Muscle of back (tissue), 11 donors: ENCODE results near the gene SPEF1. TPM values are rescaled to one million over a fixed set of nuclear protein-coding genes. Genes with fewer than 3 reads are reported as not detected.
"Not testable (repeated sequence)": the region's sequence is repeated elsewhere in the genome, so short reads cannot be mapped to it uniquely, and the experiment has no call there.

Source experiments
- DNase-seq, 3 donors: peaks; one replicate each; pipeline versions ENCODE4 v3.0.0 to v3.0.0-alpha.2; 2013
- polyA plus RNA-seq, 10 donors: library from polyadenylated mRNA; unstranded; fragments of 120-200 nt; gene quantifications; one replicate each; pipeline ENCODE4 v1.2.1, GENCODE V29; 2013; ENCODE audit not compliant: insufficient read length in 10 of 10

The SPEF1 gene
- polyA plus RNA-seq, 10 donors = 0.08 to 0.29 TPM; not detected in 8

GRCh38 chr20:3811467-3812258 is 30.4 kb upstream of the SPEF1 start:
- peak; percentile 98 to 100 (median 99) for DNase-seq

DNA sequence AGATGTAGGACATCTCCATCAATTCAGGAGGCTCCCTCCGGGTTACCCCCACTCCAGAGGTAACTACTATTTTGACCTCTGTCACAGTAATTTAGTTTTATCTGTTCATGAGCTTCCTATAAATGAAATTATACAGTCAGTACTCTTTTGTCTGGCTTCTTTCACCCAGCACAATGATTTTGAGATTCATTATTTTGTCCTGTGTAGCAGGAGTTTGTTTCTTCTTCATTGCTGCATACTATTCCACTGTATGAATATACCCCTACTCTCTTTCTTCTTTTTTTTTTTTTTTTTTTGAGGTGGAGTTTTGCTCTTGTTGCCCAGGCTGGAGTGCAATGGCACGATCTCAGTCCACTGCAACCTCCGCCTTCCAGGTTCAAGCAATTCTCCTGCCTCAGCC is 27.3 kb upstream of the SPEF1 start:
- no peak for DNase-seq

DNA sequence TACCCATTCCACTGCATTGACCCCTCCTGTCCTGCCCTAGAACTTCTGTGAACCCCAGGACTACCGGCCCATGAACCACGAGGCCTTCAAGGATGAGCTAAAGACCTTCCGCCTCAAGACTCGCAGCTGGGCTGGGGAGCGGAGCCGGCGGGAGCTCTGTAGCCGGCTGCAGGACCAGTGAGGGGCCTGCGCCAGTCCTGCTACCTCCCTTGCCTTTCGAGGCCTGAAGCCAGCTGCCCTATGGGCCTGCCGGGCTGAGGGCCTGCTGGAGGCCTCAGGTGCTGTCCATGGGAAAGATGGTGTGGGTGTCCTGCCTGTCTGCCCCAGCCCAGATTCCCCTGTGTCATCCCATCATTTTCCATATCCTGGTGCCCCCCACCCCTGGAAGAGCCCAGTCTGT is 23.5 kb upstream of the SPEF1 start:
- DNase-seq = no peak

DNA sequence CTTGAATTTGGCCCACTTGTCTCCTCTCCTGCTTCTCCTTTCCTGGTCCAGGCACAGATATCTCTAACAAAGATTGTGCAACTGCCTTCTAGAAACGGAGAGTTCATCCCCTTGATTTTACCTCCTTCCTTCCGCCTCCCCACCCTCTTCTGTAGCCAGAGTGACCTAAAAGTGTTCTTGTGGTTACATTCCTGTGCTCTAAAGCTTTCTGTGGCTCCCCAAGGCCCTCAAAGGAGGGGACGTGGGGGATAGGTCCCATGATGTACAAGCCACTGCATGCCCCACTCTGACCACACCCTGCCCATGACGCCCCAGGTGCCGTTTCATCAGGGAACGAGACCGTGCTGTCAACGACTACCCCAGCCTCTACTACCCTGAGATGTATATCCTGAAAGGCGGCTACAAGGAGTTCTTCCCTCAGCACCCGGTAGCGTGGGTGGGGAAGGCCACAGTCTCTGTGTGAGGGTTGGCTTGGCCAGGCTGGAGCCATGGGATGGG is 23.1 kb upstream of the SPEF1 start:
- no peak for DNase-seq

- DNase-seq = no peak
Observed at GRCh38 chr20:3803854-3804253, 22.6 kb upstream of the SPEF1 start.

DNA sequence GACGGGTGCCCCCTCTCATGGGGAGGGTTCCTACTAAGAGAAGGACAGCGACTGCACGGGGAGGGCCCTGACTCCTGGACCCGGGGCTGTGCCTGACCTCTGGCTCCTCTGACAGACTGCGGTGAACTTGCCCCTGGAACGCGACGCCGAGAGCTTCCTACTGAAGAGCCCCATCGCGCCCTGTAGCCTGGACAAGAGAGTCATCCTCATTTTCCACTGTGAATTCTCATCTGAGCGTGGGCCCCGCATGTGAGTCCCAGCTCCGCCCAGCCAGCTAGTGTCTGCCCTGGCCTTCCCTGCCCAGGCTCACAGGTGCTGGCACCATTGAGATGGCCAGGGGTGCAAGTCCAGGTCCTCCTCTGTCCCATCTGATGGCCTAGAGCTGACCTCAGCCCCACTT is 22.0 kb upstream of the SPEF1 start:
- no peak for DNase-seq

- DNase-seq = no peak
Observed at GRCh38 chr20:3802524-3803239, 21.4 kb upstream of the SPEF1 start.

DNA sequence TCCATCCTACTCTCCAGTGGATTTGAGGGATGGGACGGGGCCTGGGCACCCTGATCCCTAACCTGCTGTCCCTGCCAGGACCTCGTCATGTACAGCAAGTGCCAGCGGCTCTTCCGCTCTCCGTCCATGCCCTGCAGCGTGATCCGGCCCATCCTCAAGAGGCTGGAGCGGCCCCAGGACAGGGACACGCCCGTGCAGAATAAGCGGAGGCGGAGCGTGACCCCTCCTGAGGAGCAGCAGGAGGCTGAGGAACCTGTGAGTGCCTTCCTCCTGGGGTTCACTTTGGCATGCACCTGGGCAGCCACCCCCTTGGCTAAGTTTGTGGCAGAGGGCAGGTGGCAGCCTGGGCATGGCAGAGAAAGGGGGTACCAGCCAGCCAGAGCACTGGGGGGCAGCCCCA is 20.6 kb upstream of the SPEF1 start:
- no peak for DNase-seq

GRCh38 chr20:3801299-3801698 is 20.1 kb upstream of the SPEF1 start:
- DNase-seq = no peak

DNA sequence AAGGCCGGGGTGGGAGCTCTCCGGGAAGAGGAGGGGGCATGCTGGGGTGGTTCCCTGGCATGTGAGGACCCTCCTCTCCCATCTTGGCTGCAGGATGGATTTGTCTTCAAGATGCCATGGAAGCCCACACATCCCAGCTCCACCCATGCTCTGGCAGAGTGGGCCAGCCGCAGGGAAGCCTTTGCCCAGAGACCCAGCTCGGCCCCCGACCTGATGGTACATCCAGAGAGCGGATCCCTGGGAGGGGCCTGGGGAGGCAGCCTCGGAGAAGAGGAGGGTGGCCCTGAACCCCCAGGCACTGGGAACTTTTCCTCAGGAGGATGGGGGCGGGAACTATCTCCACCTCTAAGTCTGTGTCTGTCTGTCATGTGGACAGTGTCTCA is 19.6 kb upstream of the SPEF1 start:
- DNase-seq = no peak

DNA sequence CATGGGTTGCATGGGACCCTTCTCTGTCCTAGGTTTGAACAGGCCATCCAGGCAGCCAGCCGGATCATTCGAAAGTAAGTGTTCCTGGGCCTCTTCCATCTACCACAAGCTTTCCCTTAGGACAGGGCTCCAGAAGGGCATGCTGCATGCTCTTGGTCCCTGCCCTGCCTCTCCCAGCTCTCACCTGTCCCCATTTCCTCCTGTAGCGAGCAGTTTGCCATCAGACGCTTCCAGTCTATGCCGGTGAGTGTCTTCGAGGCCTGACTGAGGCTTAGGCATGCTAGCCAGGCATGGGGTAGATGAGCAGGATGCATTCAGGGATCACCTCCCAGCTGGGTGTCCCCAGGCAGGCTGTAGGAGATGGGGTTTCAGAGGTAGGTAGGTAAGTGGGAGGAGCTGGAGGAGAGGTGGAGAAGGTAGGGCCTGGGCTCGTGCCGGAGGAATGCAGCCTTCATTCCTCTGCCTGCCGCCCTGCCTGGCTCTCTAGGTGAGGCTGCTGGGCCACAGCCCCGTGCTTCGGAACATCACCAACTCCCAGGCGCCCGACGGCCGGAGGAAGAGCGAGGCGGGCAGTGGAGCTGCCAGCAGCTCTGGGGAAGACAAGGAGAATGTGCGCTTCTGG is 19.1 kb upstream of the SPEF1 start:
- DNase-seq = no peak

DNA sequence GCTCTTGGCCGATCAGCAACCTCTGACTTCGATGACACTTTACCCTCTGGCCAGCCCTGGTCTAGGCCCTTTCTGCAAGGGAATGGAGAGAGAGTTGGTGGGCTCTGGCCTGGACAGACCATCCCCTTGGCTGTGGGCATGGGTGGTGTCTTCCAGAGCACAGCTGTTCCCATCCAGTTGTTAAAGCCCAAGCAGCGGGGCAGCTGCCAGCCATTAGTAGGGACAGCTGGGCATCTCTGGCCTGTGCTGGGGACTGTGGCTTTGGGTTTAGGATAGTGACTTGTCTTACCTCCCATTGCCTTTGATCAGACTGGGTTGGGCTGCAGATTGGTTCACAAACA is 17.6 kb upstream of the SPEF1 start:
- DNase-seq = peak in 2 of 3 donors; percentile 70 to 74

- DNase-seq = no peak
Observed at GRCh38 chr20:3798373-3798768, 17.1 kb upstream of the SPEF1 start.

DNA sequence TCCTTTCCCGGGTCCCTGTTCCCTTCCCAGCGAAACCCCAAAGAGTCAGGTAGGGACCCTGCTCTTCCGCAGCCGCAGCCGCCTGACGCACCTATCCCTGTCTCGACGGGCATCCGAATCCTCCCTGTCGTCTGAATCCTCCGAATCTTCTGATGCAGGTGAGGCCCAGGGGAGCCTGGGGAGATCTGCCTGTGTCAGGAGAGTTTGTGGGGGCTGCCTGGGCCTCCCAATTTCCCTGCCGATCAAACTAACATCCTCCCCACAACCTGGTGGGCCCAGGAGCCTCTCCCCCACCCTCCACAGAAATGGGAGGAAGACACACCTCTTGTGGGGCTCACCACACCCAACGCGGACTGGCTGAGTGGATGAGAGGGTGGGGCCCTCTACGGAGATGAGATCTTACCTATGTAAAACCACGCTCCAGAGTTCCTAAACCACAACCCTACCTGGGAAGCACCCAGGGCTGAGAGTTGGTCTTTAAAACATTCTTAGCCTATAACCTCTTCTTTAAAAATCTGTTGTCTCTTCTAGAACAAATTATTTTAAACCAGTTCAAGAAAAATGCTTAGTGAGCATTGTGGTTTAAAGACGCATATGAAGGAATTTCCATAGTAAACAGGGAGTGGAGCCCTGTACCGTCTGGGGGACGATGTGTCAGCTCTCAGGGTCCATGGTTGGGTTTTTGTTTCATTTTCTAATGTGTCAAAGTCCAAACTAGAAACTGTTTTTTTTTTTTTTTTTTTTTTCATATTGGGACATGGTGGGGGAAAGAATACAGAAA is 16.5 kb upstream of the SPEF1 start:
- DNase-seq = no peak

- no peak for DNase-seq
Observed at GRCh38 chr20:3797226-3797545, 15.9 kb upstream of the SPEF1 start.

DNA sequence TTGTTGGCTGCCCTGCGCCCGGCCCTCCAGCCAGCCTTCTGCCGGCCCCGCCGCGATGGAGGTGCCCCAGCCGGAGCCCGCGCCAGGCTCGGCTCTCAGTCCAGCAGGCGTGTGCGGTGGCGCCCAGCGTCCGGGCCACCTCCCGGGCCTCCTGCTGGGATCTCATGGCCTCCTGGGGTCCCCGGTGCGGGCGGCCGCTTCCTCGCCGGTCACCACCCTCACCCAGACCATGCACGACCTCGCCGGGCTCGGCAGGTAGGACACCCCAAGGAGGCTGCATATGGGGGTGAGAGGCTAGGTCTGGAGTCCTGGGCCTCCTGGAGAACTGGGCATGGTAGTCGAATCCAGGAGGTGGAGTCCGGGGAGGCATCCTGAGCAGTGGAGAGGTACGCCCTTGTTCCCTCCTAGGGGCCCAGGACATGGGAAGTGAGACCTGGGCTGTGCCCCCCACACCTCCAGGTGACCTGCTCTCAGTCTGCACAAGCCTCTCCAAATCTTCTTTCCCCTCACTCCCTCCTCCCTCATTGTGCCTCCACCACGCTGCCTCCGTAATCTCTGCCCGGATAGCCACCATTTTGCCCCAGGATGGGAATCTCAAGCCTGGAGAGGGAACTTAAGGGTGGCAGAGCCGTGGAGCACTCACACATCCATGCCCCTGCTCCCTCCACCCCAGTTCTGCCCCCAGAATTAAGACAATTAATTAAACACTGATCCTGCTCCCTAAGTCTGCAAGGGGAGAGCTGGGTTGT is 15.4 kb upstream of the SPEF1 start:
- peak in 1 of 3 donors; percentile 45 for DNase-seq

GRCh38 chr20:3795511-3796468 is 14.5 kb upstream of the SPEF1 start, which contains the start of gene CDC25B:
Gene CDC25B, plus strand, starts transcription at chr20:3796310. Its CDS starts 222 bp downstream, at chr20:3796532.
- DNase-seq = peak; percentile 95 to 98 (median 96)

DNA sequence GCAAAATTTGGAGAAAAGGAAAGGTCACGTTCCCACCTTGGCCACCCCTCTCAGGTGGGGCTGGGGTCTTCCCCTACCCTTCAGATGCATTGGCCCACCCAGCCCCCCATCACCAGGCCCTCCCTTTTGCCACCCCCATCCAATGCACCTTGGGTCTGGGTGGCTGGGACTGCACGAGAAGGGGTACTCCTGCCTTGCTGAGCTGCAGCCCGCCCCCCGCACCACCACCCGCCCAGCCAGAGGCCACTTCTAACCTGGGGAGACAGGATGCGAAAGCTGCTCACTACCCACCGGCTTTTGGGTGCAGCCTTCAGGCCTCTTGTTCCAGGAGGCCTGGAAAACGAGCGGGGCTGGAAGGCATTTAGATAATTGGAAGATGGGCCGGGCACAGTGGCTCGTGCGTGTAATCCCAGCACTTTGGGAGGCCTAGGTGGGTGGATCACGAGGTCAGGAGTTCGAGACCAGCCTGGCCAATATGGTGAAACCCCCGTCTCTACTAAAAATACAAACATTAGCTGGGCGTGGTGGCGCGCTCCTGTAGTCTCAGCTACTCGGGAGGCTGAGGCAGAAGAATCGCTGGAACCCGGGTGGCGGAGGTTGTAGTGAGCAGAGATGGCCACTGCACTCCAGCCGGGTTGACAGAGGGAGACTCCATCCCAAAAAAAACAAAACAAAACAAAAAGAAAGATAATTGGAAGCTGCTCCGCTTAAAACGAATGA is 13.6 kb upstream of the SPEF1 start:
- peak in 1 of 3 donors; percentile 4 for DNase-seq

GRCh38 chr20:3794168-3794567 is 12.9 kb upstream of the SPEF1 start:
- DNase-seq = not testable (repeated sequence)
